GM13976 (cell line): Measurements from ENCODE around the gene FAM168A.

Source experiments
- DNase-seq: peaks from one replicate; pipeline ENCODE4 v3.0.0; 2012; ENCODE audit warnings: low spot score
- in situ Hi-C: fragments of 300-500 bp; cut with MboI; formaldehyde crosslinking; loops from one replicate; pipeline ENCODE4 v1.12.0; 2022; ENCODE audit warnings: low sequenced_read_pairs, mixed read lengths, inconsistent platforms; ENCODE audit not compliant: unreplicated experiment
- TF ChIP-seq, protein P1 (sequence below): IDR thresholded peaks from 2 replicates; pipeline ENCODE4 v1.5.1; 2012; ENCODE audit warnings: borderline replicate concordance, mild to moderate bottlenecking; ENCODE audit not compliant: insufficient read depth; ENCODE audit errors: extremely low read depth, missing control alignments, control extremely low read depth

Gene FAM168A

DNA sequence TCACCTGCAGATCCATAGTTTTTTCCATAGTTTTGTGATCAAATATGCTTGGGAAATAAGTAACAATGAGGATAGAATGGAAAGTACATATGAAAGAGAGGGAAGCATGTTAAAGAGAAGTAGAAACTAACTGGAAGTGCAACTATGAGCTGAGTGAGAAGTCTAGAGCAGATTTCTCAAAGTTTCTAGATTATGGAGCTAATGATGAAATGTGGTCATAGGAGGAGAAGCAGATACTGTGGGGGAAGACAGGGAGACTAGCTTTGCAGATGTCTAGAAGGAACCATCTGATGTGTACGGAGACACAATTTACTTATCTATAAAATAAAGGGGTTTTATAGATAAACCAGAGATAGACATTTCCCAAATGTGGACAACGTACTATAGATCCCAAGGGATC is 184.7 kb downstream of the FAM168A start:
- no peak for DNase-seq
- TF ChIP-seq, protein P1, sequence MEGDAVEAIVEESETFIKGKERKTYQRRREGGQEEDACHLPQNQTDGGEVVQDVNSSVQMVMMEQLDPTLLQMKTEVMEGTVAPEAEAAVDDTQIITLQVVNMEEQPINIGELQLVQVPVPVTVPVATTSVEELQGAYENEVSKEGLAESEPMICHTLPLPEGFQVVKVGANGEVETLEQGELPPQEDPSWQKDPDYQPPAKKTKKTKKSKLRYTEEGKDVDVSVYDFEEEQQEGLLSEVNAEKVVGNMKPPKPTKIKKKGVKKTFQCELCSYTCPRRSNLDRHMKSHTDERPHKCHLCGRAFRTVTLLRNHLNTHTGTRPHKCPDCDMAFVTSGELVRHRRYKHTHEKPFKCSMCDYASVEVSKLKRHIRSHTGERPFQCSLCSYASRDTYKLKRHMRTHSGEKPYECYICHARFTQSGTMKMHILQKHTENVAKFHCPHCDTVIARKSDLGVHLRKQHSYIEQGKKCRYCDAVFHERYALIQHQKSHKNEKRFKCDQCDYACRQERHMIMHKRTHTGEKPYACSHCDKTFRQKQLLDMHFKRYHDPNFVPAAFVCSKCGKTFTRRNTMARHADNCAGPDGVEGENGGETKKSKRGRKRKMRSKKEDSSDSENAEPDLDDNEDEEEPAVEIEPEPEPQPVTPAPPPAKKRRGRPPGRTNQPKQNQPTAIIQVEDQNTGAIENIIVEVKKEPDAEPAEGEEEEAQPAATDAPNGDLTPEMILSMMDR: no peak
- in situ Hi-C loops: no loop called here

DNA sequence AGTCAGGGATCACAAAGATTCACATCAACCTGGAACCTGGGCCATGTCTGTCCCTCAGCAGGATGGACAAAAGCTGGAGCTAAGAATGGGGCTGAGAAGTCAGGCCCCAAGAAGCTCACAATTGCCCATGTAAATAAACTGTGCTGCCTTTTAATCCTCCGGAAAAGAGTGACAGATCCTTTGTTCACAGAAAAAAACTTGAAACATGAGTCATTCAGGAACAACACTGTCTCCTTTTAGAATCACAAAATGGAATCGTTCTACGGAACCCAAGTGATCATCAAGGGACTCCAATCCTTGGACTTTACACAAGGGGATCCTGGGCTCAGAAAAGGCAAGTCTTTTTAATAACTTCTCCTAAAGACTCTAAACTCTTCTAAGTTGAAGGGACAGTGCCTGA is 185.6 kb downstream of the FAM168A start:
- TF ChIP-seq, protein P1: no peak
- in situ Hi-C loops: no loop called here

DNA sequence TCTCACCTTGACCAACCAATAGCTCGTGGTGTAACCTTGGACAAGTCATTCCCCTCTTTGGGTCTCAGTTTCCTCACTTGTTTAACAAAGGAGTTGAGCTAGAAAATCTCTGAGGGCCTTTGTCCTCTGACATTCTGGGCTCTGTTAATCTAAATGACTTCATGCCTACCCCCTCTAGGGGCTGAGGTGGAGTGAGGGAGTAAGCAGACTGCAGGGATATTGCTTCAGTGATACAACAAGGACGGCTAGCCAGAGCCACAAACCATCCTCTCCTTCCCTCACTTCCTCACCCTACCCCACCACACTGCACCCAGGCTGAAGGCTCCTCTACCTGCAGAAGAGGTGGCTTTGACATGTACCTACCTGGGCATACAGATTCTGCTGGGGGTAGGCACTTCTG is 186.9 kb downstream of the FAM168A start:
- TF ChIP-seq, protein P1: no peak
- in situ Hi-C loops: no loop called here
- DNase-seq: no peak

More for the DNA sequence above, 185.6 kb downstream of the FAM168A start:
- DNase-seq: no peak

DNA sequence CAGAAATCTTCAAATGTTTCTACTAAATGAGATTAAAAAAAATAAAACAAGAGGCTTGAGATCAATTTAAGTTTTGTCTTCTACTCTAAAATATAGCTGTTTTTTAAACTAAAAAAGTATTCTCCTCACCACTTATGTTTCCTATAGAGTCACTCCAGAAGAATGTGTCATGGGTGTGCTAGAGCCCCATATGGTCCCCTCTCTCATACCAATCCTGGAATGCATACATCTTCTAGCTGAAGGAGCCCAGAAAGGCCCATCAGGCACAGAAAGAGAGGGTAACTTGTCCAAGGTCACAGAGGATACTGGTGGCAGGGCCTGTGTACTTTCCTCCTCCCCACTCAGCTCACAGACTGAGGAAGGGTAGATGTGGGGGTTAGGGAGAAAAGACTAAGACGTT is 187.3 kb downstream of the FAM168A start:
- DNase-seq: no peak
- TF ChIP-seq, protein P1: no peak
- in situ Hi-C loops: no loop called here

DNA sequence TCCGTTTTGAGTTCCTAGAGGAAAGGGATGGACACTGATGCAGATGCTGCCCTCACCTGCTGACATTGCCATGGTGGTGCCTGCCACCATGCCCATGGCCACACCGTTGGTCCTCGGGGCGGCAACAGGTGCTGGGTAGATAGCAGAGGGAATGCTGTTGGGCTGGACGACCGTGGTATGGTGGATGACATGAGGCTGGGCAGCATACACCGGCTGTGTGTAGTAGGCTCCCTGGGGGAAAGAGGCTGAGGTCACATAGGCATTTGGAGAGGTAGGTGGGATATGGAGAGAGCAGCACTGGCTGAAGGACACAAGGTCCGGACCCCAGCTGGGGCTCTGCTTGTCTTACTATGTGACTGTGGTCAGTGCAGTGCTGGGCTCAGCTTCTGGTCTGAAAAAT is 188.5 kb downstream of the FAM168A start:
- in situ Hi-C loops: no loop called here
- no peak for DNase-seq
- TF ChIP-seq, protein P1: no peak

DNA sequence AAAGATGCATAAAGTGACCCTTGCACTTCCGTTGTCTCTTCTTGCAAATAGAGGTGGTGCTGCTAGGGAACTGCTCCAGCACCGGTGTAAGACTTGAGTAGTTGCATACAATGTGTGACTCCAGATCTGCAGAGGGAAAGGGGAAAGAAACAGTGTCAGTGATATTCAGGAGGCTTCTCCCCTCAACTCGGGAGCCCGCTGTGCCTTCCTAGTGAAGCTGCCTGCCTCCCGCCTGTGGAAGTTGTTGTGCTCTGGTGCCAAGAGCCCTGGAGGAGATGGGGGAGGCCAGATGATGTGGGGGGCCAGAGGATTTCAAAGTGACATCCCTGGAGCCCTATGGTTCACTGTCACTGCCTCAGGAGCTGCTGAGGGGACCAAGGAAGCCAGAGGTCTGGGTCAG is 191.3 kb downstream of the FAM168A start:
- in situ Hi-C loops: no loop called here
- no peak for DNase-seq
- TF ChIP-seq, protein P1: no peak

DNA sequence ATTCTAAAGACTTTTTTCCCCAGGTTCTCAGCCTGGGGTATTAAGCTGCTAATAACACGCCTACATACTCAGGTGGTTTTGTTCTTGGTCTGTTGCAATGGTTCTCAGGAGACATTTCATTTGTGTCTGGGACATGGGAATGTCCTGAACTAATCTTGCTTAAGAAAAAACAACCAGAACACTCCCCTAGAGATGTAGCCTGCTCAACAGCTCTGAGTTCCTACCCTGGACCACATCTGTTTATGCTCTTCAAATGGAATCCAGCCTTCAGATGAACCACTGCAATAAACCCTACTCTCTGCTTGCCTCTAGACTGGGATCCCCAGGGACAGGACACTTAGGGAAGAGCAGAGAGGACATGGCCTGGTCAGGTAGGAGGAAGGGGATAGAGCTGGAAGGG is 191.8 kb downstream of the FAM168A start:
- in situ Hi-C loops: no loop called here
- DNase-seq: no peak
- TF ChIP-seq, protein P1: no peak
